ENCODE data around the gene PHF21A.
"Not testable (repeated sequence)": the region's sequence is repeated elsewhere in the genome, so short reads cannot be mapped to it uniquely, and the experiment has no call there.

The PHF21A gene

GRCh38 chr11:45983471-45983845, 137.8 kb downstream of the PHF21A start:
- DNase-seq (ENCODE audit: low read depth in 2 of 2): no peak

- DNase-seq (ENCODE audit: low read depth in 2 of 2): peak in 1 of 2 donors; percentile 18
Measured at GRCh38 chr11:45982656-45983470, 138.4 kb downstream of the PHF21A start.

- not testable (repeated sequence) for DNase-seq (ENCODE audit: low read depth in 2 of 2)
Measured at GRCh38 chr11:45981826-45982225, 139.4 kb downstream of the PHF21A start.

GRCh38 chr11:45974806-45975205, 146.4 kb downstream of the PHF21A start:
- DNase-seq (ENCODE audit: low read depth in 2 of 2): no peak

DNA sequence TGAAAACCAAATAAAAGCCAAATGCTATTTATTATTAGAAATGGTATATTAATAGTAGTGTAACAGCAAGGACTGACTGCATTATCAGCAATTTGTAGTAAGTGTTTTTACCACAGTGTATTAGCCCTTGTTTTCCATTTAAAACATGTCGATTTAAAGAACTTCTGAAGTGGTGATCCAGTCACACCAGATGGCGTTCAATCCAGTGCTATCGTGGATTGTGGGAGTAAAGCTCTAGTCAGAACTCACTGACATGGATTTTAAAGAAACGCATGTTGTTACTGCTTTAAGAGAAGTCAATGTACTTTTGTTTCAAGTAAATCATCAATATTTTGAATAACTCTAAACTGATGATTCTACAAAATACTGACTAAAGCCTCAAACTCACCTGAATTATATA, 147.7 kb downstream of the PHF21A start:
- DNase-seq (ENCODE audit: low read depth in 2 of 2): no peak

- no peak for DNase-seq (ENCODE audit: low read depth in 2 of 2)
Measured at GRCh38 chr11:45968901-45969300, 152.4 kb downstream of the PHF21A start.

GRCh38 chr11:45967506-45967905, 153.7 kb downstream of the PHF21A start:
- DNase-seq (ENCODE audit: low read depth in 2 of 2): no peak

GRCh38 chr11:45964911-45965389, 156.3 kb downstream of the PHF21A start:
- DNase-seq (ENCODE audit: low read depth in 2 of 2): peak in 1 of 2 donors; percentile 13

GRCh38 chr11:45961751-45962240, 159.5 kb downstream of the PHF21A start:
- no peak for DNase-seq (ENCODE audit: low read depth in 2 of 2)

DNA sequence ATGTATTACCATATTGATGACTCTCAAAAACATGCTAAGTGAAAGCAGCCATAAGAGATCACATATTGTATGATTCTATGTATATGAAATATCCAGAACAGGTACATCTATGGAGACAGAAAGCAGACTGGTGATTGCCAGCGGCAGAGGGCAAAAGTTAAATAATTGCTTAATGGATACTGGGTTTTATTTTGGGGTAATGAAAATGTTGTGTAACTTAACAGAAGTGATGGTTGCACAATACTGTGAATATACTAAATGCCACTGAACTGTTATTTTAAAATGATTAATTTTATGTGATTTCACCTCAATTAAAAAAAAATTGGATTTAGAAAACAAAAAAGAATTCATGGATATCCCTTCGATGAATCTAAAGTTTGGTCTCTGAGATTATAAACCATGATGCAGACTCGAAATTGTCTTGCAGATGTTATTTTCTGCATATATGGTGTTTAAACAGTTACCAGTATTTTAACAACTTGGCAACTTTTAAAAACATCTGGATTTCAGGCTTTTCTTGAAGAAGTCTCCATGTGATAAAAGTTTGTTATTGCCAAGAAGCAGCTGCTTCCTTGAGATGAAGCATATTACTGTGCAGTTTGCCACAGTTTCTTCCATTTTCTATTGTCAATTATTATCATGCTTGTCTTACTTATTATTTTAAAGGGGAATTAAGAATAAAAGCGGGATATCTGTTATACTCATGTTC, 160.7 kb downstream of the PHF21A start:
- DNase-seq (ENCODE audit: low read depth in 2 of 2): no peak

- DNase-seq (ENCODE audit: low read depth in 2 of 2): no peak
Measured at GRCh38 chr11:45959851-45960250, 161.4 kb downstream of the PHF21A start.

DNA sequence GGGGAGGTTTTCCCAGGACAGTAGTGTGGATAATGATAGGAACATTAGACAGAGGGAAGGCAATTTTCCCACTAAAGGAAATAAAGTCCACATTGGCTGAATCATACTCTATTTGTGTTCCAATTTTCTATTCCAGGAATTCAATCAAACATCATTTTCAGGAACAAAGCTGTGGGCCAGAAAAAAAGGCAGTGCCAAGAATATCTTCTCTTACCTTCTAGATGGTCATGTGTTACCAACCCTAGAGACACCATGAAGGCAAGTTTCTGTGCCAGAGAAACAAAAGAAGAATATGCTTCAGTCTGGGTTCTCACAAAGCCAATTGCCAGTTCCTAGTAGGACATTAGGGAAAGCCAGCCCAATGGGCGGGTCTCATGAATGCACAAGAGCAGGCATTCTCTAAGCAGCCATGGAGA, 171.3 kb downstream of the PHF21A start:
- DNase-seq (ENCODE audit: low read depth in 2 of 2): no peak

- DNase-seq (ENCODE audit: low read depth in 2 of 2): no peak
Measured at GRCh38 chr11:45948356-45948755, 172.9 kb downstream of the PHF21A start.

DNA sequence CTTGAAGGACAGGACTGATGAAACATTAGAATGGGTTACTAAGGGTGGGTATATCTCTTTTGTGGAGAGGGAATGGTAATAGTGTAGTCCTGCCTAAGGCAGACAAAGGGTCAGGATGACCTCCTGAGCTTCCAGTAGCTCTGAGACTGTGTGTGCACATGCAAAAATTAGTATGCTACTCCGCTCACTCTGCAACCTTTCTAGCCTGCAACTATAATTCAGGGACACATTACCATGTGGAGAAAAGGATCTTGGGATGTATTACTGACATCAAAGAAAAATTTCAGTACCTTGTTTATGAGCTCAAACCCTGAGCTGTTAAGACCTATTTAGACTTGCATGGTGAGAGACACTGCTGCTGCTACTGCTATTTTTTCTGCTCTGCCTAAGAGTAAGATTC, 173.4 kb downstream of the PHF21A start:
- no peak for DNase-seq (ENCODE audit: low read depth in 2 of 2)

GRCh38 chr11:45945397-45945999, 175.8 kb downstream of the PHF21A start:
- DNase-seq (ENCODE audit: low read depth in 2 of 2): no peak

- DNase-seq (ENCODE audit: low read depth in 2 of 2): no peak
Measured at GRCh38 chr11:45942381-45942780, 178.9 kb downstream of the PHF21A start.

DNA sequence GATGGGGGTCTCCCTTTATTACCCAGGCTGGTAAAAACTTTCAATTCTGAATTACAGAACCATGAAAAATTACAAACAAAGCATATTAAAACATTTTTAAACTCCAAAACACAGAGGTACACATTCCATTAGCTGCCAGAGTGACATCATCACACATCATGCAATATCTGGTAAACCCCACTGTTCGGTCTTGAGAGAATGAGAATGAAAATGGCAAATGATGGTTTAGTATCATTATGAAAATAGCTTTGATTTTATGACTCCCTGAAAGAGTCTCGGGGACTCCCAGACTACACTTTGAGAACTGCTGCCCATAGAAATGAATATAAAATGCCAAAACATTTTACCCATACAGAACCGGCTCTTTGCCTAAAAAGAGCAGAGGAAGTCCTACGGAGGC, 180.0 kb downstream of the PHF21A start:
- no peak for DNase-seq (ENCODE audit: low read depth in 2 of 2)

GRCh38 chr11:45939836-45940235, 181.4 kb downstream of the PHF21A start:
- DNase-seq (ENCODE audit: low read depth in 2 of 2): no peak

DNA sequence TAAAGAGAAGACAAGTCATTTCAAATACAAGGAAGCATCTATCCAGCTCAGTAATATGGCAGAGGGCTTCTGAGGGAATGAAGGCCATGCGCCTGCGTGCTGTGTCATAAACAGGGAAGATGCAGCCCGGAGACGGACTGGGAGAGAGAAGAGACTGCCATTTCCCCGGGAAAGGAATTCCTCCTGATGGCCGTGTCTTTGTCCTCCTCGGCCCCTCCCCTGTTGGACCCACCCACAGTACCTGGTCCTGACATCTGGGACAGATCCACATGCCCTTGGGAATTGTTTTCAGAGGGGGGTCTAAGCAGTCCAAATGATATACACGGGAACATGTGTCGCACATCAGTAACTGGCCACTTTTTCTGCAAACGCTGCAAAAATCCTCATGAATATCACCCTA, 183.3 kb downstream of the PHF21A start:
- DNase-seq (ENCODE audit: low read depth in 2 of 2): no peak

DNA sequence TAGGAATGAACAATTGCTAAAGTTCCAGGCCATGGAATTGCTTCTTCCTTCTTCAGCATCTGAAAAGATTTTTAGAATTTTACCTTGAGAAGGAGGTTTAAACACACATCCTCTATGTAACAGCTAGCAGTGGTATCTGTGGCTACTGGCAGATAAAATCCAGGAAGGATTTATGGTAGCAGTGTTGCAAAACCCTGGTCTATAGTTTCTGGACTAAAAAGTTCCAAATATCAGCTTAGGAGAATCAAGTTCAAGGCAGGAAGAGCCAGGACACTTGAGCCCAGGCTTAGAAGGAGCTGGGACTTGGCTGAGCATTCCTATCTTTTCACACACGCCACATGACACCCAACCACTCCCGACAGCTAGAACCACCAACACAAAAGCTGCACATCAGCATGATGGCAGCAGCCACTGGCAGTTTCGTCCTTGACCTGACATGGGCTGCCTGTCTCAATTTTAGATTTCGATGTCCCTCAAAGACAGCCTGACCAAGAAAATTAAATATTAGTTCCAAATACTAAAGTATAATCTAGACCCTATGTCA, 184.7 kb downstream of the PHF21A start:
- no peak for DNase-seq (ENCODE audit: low read depth in 2 of 2)

DNA sequence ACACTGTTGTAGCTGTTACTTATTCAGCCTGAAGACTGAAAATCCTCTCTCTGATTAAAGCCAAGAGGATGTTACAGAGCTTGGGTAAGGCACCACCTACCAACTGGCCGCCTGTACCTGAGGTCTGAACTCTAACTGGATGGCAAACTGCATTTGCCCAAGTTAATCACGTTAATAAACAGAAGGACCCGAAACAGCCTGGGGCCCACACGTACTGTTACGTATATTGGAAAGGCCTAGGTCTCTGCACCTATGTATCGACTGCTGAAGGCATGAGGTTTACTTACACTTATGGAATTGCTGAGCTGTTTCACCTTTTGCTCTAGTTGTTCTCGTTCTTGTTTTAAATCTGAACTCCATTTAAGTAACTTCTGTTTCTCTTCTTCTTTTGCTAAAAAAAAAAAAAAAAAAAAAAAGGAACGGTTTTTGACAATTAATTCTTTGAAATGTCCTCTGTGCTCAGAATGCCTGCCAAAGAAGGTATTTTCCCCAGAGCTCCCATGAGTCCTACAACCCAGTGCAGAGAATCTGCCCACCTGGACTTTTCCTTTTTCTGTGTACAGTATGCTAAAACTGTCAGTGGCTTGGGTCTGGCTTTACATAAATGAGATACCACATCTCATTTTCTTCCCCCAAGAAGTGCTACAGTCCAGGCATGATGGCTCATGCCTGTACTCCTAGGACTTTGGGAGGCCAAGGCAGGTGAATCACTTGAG, 185.7 kb downstream of the PHF21A start:
- no peak for DNase-seq (ENCODE audit: low read depth in 2 of 2)
